ENCODE data around the gene GAST. TPM values are rescaled to one million over a fixed set of nuclear protein-coding genes. Genes with fewer than 3 reads are reported as not detected.

Gene GAST
- total and polyA plus RNA-seq, 9 of the 15 experiments (the other 6 are each of a cell fraction or from before 2014, with no cell fraction given) = not detected

- TF ChIP-seq ZBTB2 (IDR thresholded peaks at IDR 0.05) (no peak), POLR2B (IDR thresholded peaks at IDR 0.05; ENCODE audit: low read depth, partially characterized antibody) (no peak), ZNF592 (IDR thresholded peaks at IDR 0.05) (no peak), GATAD2A (IDR thresholded peaks at IDR 0.05) (no peak), CBFB (CRISPR knock-in tag; IDR thresholded peaks at IDR 0.05) (no peak), NFXL1 (CRISPR knock-in tag; IDR thresholded peaks at IDR 0.05) (no peak), ZNF224 (CRISPR knock-in tag; IDR thresholded peaks at IDR 0.05) (no peak), PHB (CRISPR knock-in tag; IDR thresholded peaks at IDR 0.05) (no peak), ELF1 (tag; IDR thresholded peaks at IDR 0.05) (no peak), NFYB (IDR thresholded peaks at IDR 0.05; ENCODE audit: extremely low read depth, insufficient read length) (no peak)
Observed at GRCh38 chr17:41760878-41761277, 48.7 kb downstream of the GAST start (continued).
